OCI-LY1 (cell line): ENCODE data around the gene PACS2.

ENCODE experiments used
- H2AFZ ChIP-seq: fragments of 200-600 bp; sonication (generic), shearing (Covaris generic); 2 replicates; pipeline ENCODE4 v1.6.0; 2014; ENCODE audit warnings: antibody characterized with exemption, mild to moderate bottlenecking, low read length
- H3F3A ChIP-seq: fragments of 200-600 bp; sonication (generic), shearing (Covaris generic); 2 replicates; pipeline ENCODE4 v1.6.0; 2014; ENCODE audit warnings: mild to moderate bottlenecking, antibody characterized with exemption, low read length, moderate library complexity; ENCODE audit not compliant: insufficient read depth
- H3K27ac ChIP-seq: fragments of 200-600 bp; sonication (generic); 2 replicates; pipeline ENCODE4 v1.5.1; 2014; ENCODE audit warnings: low read length, mixed run types, mild to moderate bottlenecking, low read depth; ENCODE audit not compliant: poor library complexity, severe bottlenecking
- H3K27me3 ChIP-seq: fragments of 200-600 bp; sonication (generic); 2 replicates; pipeline ENCODE4 v1.6.0; 2014; ENCODE audit warnings: antibody characterized with exemption, mild to moderate bottlenecking, low read length, moderate library complexity; ENCODE audit not compliant: insufficient read depth
- H3K36me3 ChIP-seq: fragments of 200-600 bp; sonication (generic); 2 replicates; pipeline ENCODE4 v1.6.1; 2014; ENCODE audit warnings: mild to moderate bottlenecking, antibody characterized with exemption, low read length, moderate library complexity, mixed read lengths; ENCODE audit not compliant: insufficient read depth
- H3K4me1 ChIP-seq: fragments of 200-600 bp; sonication (generic); 2 replicates; pipeline ENCODE4 v1.5.1; 2014; ENCODE audit warnings: mild to moderate bottlenecking, low read length, moderate library complexity; ENCODE audit not compliant: insufficient read depth, severe bottlenecking
- H3K4me2 ChIP-seq: fragments of 200-600 bp; sonication (generic), shearing (Covaris generic); 2 replicates; pipeline ENCODE4 v1.6.1; 2014; ENCODE audit warnings: low read length
- H3K4me3 ChIP-seq: fragments of 200-600 bp; sonication (generic); 2 replicates; pipeline ENCODE4 v1.5.1; 2014; ENCODE audit warnings: low read length, low read depth, mild to moderate bottlenecking, mixed read lengths; ENCODE audit not compliant: poor library complexity, severe bottlenecking
- H3K79me2 ChIP-seq: fragments of 200-600 bp; shearing (Covaris generic); 2 replicates; pipeline ENCODE4 v1.6.1; 2016; ENCODE audit warnings: mixed run types, low read length, mixed read lengths; ENCODE audit not compliant: insufficient read depth
- H3K9ac ChIP-seq: fragments of 200-600 bp; sonication (generic), shearing (Covaris generic); 2 replicates; pipeline ENCODE4 v1.6.1; 2014; ENCODE audit warnings: mild to moderate bottlenecking, low read length, mixed read lengths
- H3K9me2 ChIP-seq: fragments of 200-600 bp; sonication (generic), shearing (Covaris generic); 2 replicates; pipeline ENCODE4 v1.6.1; 2014; ENCODE audit warnings: low read depth, mild to moderate bottlenecking, low read length, mixed read lengths
- H3K9me3 ChIP-seq: fragments of 200-600 bp; shearing (Covaris generic); 2 replicates; pipeline ENCODE4 v1.6.1; 2014; ENCODE audit warnings: low read length, mixed read lengths
- H4K20me1 ChIP-seq: fragments of 200-600 bp; sonication (generic), shearing (Covaris generic); 2 replicates; pipeline ENCODE4 v1.6.0; 2016; ENCODE audit warnings: mild to moderate bottlenecking, low read length; ENCODE audit not compliant: insufficient read depth
- EZH2 ChIP-seq: fragments of 200-600 bp; sonication (generic), shearing (Covaris generic); IDR thresholded peaks from 2 replicates; pipeline ENCODE4 v1.8.0; 2017; ENCODE audit warnings: borderline replicate concordance, mixed run types, mild to moderate bottlenecking, antibody characterized with exemption, low read length, moderate library complexity, mixed read lengths
- TF ChIP-seq, protein P1 (sequence below): fragments of 200-600 bp; sonication (generic), shearing (Covaris generic); IDR thresholded peaks from 2 replicates; pipeline ENCODE4 v1.5.1; 2017; ENCODE audit warnings: mild to moderate bottlenecking, antibody characterized with exemption, low read length, moderate library complexity, mixed read lengths

PACS2 gene

DNA sequence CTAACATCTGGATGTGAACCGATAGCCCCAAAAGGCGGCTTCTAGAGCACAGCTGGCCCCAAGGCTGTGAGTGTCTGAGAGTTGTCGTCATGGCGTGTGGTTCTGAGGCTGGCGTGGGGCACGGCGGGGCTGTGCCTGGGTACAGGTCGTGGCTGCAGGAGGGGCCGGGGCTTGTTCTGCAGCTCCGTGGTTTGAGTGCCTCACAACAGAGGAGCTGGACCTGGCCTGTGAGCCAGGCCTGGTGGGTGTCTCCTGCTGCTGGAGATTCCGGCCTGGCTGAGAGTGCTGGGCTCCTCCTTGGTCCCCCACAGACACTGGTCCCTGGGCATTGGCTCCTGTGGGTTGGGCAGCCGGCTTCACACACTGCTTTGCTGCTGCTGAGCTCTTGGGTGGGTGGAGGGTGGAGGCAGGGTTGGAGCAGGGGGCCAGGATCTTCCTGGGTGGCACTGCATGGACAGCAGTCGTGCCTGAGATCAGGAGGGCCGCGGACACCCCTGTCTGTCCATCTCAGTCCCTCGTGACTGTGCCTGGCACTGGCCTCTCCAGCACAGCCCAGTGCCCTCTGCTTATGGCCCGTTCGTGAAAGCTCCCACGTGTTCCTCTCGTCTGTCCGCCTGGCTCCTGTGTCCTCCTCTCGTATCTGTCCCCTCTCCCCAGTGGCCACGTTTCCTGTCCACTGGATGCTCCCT lies 52.0 kb downstream of the PACS2 start:
- Histone ChIP-seq H3K4me3 (no peak overlapping the region), H3K4me1 (peaks cover 9% of the 10 kb centered on the region), H3K4me2 (no peak overlapping the region), H4K20me1 (no peaks in the 10 kb centered on the region), H3F3A (no peaks in the 10 kb centered on the region), H3K36me3 (no peaks in the 10 kb centered on the region), H3K9me2 (no peaks in the 10 kb centered on the region), H2AFZ (no peak overlapping the region), H3K9ac (no peak overlapping the region), H3K27ac (no peak overlapping the region), H3K9me3 (no peaks in the 10 kb centered on the region), H3K79me2 (no peaks in the 10 kb centered on the region), H3K27me3 (peaks cover 14% of the 10 kb centered on the region)
- no peak for TF ChIP-seq EZH2
- TF ChIP-seq, protein P1, sequence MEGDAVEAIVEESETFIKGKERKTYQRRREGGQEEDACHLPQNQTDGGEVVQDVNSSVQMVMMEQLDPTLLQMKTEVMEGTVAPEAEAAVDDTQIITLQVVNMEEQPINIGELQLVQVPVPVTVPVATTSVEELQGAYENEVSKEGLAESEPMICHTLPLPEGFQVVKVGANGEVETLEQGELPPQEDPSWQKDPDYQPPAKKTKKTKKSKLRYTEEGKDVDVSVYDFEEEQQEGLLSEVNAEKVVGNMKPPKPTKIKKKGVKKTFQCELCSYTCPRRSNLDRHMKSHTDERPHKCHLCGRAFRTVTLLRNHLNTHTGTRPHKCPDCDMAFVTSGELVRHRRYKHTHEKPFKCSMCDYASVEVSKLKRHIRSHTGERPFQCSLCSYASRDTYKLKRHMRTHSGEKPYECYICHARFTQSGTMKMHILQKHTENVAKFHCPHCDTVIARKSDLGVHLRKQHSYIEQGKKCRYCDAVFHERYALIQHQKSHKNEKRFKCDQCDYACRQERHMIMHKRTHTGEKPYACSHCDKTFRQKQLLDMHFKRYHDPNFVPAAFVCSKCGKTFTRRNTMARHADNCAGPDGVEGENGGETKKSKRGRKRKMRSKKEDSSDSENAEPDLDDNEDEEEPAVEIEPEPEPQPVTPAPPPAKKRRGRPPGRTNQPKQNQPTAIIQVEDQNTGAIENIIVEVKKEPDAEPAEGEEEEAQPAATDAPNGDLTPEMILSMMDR: no peak

- Histone ChIP-seq H2AFZ (no peak overlapping the region), H3K9me2 (no peaks in the 10 kb centered on the region), H3F3A (no peaks in the 10 kb centered on the region), H3K4me3 (no peak overlapping the region), H3K4me1 (peaks cover 9% of the 10 kb centered on the region), H3K36me3 (no peaks in the 10 kb centered on the region), H3K79me2 (no peaks in the 10 kb centered on the region), H3K9me3 (no peaks in the 10 kb centered on the region), H3K27me3 (peaks cover 14% of the 10 kb centered on the region), H3K4me2 (no peak overlapping the region), H3K9ac (no peak overlapping the region), H3K27ac (no peak overlapping the region), H4K20me1 (no peaks in the 10 kb centered on the region)
- TF ChIP-seq, protein P1: no peak
- no peak for TF ChIP-seq EZH2
Measured at GRCh38 chr14:105367116-105368031, 52.8 kb downstream of the PACS2 start.

- TF ChIP-seq EZH2: no peak
- TF ChIP-seq, protein P1: no peak
- Histone ChIP-seq H3K4me3 (no peak overlapping the region), H3K9me2 (no peaks in the 10 kb centered on the region), H3F3A (no peaks in the 10 kb centered on the region), H3K79me2 (no peaks in the 10 kb centered on the region), H3K27ac (no peak overlapping the region), H3K9ac (no peak overlapping the region), H3K4me2 (no peak overlapping the region), H3K4me1 (peaks cover 9% of the 10 kb centered on the region), H3K9me3 (no peaks in the 10 kb centered on the region), H2AFZ (no peak overlapping the region), H4K20me1 (no peaks in the 10 kb centered on the region), H3K27me3 (peaks cover 14% of the 10 kb centered on the region), H3K36me3 (no peaks in the 10 kb centered on the region)
Measured at GRCh38 chr14:105368032-105368417, 53.5 kb downstream of the PACS2 start.
